ENCODE measurements around the gene MXD3.
A peak's percentile ranks its signal among the peaks of the same experiment; 100 is the strongest.

The MXD3 gene

DNA sequence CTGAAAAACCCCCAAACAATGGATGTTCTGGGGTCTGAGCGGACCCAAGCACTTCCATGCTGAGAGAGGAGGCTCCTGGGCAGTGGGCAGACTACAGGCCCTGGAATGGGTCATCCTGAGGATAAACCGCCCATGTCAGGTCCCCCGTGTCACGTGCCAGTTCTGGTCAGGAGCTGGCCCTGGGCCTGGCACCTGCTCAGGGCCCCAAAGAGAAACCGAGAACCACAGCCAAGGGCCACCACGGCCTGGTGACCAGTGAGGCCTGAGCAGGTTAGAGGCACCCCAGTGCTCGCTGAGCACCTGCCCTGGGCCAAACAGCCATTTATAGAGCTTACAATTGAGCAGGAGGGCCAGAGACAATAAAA is 24.0 kb upstream of the MXD3 start:
- TF ChIP-seq POLR2A (IDR thresholded peaks at IDR 0.05; ENCODE audit: low read depth, low read length) = no peak
- FAIRE-seq = no peak
- DNase-seq (ENCODE audit: insufficient read length, low spot score) = no peak

DNA sequence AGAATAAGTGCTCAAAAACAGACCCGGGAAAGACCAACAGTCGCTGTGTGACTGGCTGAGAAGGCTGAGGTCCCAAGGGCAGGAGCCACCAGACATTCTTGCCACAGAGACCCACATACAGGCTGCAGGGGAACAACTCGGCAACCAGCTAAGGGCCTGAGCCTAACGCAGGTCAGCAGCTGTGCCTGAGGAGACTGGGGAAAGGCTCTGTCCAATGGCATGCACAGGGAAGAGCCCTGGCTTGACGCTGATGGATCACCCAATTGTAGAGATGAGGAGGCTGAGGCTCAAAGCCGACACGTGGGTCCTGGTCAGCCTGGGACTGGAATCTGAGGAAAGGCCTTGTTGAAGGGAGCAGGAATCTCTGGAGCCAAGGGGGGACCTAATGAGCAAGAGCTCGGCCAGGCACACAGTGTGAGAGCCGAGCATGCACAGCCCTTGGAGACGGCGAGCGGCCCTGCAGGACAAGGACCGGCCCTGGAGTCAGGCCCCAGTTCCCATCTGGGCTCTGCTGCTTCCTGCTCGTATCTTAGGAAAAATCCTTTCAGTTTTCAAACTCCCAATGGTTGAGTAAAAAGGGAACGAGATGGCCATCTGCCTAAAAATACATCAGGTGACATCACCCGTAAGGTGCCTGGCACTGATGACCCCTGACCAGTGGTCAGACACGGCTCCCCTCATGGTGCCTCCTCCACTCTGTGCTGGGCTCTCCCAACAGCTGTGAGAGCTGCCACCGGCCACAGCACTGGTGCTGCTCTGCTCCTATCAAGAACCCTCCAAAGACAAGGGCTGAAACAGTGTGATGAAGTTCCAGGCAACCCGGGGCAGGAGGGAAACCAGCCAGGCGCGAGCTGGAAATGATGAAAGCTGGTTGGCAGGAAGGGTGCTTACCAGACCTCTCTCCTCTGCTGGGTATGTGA is 23.3 kb upstream of the MXD3 start:
- TF ChIP-seq POLR2A (IDR thresholded peaks at IDR 0.05; ENCODE audit: low read depth, low read length) = no peak
- FAIRE-seq = no peak

GRCh38 chr5:177334155-177334551 is 22.5 kb upstream of the MXD3 start:
- TF ChIP-seq POLR2A (IDR thresholded peaks at IDR 0.05; ENCODE audit: low read depth, low read length) = no peak
- DNase-seq (ENCODE audit: insufficient read length, low spot score) = no peak
- FAIRE-seq = no peak

More for the DNA sequence above, 23.3 kb upstream of the MXD3 start:
- no peak for DNase-seq (ENCODE audit: insufficient read length, low spot score)

- no peak for FAIRE-seq
Measured at GRCh38 chr5:177333420-177334154, 21.9 kb upstream of the MXD3 start.

GRCh38 chr5:177332896-177333260 is 21.2 kb upstream of the MXD3 start:
- no peak for FAIRE-seq
- DNase-seq (ENCODE audit: insufficient read length, low spot score) = no peak

More at GRCh38 chr5:177333420-177334154, 21.9 kb upstream of the MXD3 start:
- no peak for DNase-seq (ENCODE audit: insufficient read length, low spot score)
- no peak for TF ChIP-seq POLR2A (IDR thresholded peaks at IDR 0.05; ENCODE audit: low read depth, low read length)

DNA sequence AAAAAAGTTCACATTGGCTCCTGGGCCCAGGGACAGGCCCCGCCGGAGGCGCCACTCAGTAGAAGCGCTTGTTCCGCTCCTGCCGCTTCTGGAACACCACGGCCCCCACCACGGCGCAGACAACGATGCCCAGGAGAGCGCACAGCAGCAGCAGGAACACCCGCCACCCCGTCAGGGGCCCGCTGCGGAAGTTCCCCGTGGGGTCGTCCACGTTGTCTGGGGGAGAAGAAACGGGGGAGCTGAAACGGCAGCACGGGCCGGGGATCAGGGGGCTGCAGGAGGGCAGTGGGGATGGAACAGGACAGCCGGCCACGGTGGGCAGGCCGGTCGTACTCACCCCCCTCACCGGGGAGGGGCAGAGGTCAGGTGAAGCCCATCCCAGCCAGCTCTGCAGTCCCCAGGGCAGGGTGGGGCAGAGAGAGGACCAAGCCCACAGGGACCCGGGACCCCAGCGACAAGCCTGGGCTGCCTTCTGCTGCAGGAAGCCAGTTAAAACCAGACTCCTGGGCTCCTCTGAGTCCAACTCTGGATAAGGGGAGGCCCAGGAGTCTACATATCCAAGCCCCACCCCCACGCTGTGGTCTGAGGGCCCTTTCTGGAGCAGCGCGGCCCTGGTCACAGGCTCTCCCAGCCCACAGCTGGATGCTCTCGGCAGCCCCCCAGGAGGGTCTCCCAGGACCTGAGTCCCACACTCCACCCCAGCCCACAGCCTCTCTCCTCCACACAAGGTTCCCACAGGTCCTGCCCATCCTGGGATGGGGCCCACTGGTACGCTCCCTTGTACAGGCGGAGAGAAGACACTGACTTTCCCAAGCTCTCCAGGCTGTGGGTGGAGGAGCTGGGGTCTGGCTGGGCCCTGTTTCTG is 20.6 kb upstream of the MXD3 start:
- FAIRE-seq = no peak
- no peak for TF ChIP-seq POLR2A (IDR thresholded peaks at IDR 0.05; ENCODE audit: low read depth, low read length)

More at GRCh38 chr5:177332896-177333260, 21.2 kb upstream of the MXD3 start:
- no peak for TF ChIP-seq POLR2A (IDR thresholded peaks at IDR 0.05; ENCODE audit: low read depth, low read length)

DNA sequence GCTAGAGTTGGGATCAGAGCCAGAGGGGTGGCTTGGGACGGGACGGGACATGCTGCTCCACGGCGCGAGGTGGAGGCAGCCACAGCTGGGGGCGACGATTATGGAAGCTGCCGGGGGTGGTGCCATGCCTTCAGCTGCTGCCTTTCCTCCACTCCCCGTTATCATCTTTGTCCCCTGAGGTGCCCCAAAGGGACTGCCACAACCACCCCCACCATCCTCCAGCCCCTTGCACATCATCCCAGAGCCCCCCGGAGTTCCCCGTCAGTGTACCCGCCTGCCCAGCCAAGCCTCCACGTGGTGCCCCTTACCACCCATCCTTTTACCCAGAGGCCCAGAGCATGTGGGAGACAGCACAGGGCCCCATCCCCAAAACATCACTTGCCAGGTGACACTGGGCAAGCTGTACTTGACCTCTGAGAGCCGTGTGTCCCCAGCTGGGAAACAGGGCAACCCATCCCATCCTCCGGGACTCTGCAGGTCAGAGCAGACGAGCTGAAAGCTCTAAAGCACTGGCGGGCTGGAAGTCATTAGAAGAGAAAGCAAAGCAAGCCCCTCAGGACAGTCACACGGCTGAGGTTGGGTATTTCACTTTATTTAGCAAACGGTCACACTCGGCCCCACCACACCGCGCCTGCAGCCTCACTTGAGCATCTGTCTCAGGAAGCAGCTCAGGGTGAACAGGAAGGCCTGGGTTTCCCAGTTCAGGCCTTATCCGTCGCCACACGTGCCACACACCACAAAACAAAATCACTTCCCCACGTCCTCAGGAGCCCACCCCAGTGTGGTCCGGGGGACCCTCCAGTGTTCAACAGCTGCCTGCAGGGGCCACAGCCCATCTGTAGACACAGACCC is 19.5 kb upstream of the MXD3 start:
- FAIRE-seq (no peak), DNase-seq (ENCODE audit: insufficient read length, low spot score) (no peak)
- TF ChIP-seq POLR2A (IDR thresholded peaks at IDR 0.05; ENCODE audit: low read depth, low read length) = no peak

More for the DNA sequence above, 20.6 kb upstream of the MXD3 start:
- no peak for DNase-seq (ENCODE audit: insufficient read length, low spot score)

DNA sequence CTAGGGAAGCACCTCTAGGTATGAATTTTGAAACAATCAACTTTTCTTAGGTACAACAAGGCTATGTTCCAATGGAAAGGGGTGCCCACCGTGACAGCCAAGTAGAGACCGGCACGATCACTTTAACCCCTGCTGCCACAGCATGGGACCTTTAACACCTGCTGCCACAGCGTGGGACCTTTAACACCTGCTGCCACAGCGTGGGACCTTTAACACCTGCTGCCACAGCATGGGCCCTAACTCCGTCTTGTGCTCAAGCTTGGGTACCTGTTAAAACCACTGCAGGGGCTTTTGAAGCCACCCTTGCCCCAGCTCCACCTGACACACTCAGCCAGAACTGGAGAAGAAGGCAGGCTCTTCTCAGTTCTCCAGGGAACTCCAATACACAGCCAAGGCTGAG is 18.2 kb upstream of the MXD3 start:
- FAIRE-seq = no peak
- DNase-seq (ENCODE audit: insufficient read length, low spot score) = no peak

DNA sequence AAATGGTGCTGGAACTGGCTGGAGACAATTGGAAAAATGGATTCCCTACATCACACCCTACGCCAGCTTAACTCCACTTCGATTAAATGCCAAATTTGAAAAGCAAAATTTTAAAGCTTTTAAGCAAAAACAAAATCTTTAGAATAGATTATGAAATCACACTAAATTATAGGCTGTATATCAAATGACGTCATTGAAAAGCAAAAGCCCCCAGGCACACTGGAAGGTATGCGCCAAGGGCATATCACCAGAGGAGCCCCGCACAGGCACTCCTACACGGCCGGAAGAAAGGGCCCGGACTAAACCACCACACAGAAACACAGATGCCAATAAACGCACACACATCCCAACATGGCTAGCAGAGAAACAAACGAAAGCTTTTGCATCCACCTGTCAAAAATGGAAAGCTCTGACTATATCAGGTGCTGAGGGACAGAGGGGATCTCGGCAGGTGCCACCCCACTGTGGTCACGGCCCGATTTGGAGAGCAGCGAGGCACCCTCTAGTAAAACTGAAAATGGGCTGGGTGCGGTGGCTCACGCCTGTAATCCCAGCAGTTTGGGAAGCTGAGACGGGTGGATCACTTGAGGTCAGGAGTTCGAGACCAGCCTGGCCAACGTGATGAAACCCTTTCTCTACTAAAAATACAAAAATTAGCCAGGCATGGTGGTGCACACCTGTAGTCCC is 17.0 kb upstream of the MXD3 start:
- DNase-seq (ENCODE audit: insufficient read length, low spot score) = no peak
- no peak for FAIRE-seq
- TF ChIP-seq POLR2A (IDR thresholded peaks at IDR 0.05; ENCODE audit: low read depth, low read length) = no peak

More for the DNA sequence above, 18.2 kb upstream of the MXD3 start:
- TF ChIP-seq POLR2A (IDR thresholded peaks at IDR 0.05; ENCODE audit: low read depth, low read length) = no peak

DNA sequence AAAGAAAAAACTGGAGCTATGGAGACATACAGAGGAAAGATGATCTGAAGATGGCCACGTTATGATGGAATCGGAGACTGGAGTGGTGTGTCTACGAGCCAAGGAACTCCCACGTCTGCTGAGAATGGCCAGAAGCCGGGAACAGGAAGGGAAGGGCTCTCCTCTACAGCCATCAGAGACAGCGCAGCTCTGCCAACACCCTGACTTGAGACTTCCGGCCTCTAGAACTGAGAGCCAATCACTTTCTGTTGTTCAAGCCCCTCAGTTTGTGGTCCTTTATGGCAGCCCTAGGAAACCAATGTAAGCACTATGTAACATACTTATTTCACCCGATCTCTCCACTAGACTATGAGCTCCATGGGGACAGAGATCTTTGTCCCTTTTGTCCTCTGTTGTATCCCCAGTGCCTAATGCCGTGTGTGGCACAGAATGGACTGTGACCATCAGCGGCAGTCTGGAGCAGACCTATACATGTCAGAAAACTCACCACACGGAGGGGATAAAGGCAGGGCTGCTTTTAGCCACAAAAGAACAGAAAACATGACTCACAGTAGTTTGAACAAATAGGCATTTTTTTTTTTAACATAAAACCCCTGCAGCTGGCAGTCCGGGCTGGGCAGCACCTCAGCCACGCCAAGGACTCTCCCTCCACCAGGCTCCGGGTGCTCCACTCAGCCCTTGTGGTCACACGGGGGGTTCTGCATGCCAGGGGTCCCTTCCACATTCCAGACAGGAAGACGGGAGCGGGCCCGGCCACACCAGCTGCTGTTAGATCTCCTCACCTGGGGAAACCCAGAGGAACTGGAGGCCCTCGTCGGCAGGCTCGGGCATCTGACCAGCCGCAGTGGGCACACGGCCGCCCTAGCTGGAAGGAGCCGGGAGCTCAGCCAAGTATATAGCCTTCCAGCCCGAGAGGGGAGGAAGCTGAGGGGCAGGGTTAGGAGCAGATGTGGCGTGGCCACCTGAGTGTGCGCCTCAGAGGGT is 16.1 kb upstream of the MXD3 start:
- FAIRE-seq (no peak), DNase-seq (ENCODE audit: insufficient read length, low spot score) (peak; percentile 47)
- no peak for TF ChIP-seq POLR2A (IDR thresholded peaks at IDR 0.05; ENCODE audit: low read depth, low read length)

GRCh38 chr5:177325868-177326381 is 14.2 kb upstream of the MXD3 start:
- TF ChIP-seq POLR2A (IDR thresholded peaks at IDR 0.05; ENCODE audit: low read depth, low read length) = no peak
- FAIRE-seq (no peak), DNase-seq (ENCODE audit: insufficient read length, low spot score) (no peak)

Measured in H54 (cell line).